Measurements from ENCODE around the gene STX7.

STX7 gene

GRCh38 chr6:132494954-132495353 lies 18.0 kb downstream of the STX7 start:
- TF ChIP-seq CTCF (IDR thresholded peaks at IDR 0.05; ENCODE audit: low read depth, low read length): no peak
- no peak overlapping the region for H3K4me3 ChIP-seq (ENCODE audit: low read depth, low read length)

GRCh38 chr6:132491881-132492280 lies 21.0 kb downstream of the STX7 start:
- H3K4me3 ChIP-seq (ENCODE audit: low read depth, low read length): no peak overlapping the region
- TF ChIP-seq CTCF (IDR thresholded peaks at IDR 0.05; ENCODE audit: low read depth, low read length): no peak

- no peak overlapping the region for H3K4me3 ChIP-seq (ENCODE audit: low read depth, low read length)
- no peak for TF ChIP-seq CTCF (IDR thresholded peaks at IDR 0.05; ENCODE audit: low read depth, low read length)
Observed at GRCh38 chr6:132491303-132491702, 21.6 kb downstream of the STX7 start.

GRCh38 chr6:132490478-132491204 lies 22.3 kb downstream of the STX7 start:
- no peak for TF ChIP-seq CTCF (IDR thresholded peaks at IDR 0.05; ENCODE audit: low read depth, low read length)
- no peak overlapping the region for H3K4me3 ChIP-seq (ENCODE audit: low read depth, low read length)

GRCh38 chr6:132490024-132490423 lies 22.9 kb downstream of the STX7 start:
- no peak for TF ChIP-seq CTCF (IDR thresholded peaks at IDR 0.05; ENCODE audit: low read depth, low read length)
- H3K4me3 ChIP-seq (ENCODE audit: low read depth, low read length): no peak overlapping the region

GRCh38 chr6:132489376-132489775 lies 23.5 kb downstream of the STX7 start:
- H3K4me3 ChIP-seq (ENCODE audit: low read depth, low read length): no peak overlapping the region
- TF ChIP-seq CTCF (IDR thresholded peaks at IDR 0.05; ENCODE audit: low read depth, low read length): no peak

GRCh38 chr6:132487762-132488161 lies 25.2 kb downstream of the STX7 start:
- no peak overlapping the region for H3K4me3 ChIP-seq (ENCODE audit: low read depth, low read length)
- TF ChIP-seq CTCF (IDR thresholded peaks at IDR 0.05; ENCODE audit: low read depth, low read length): no peak
